HEK293T (cell line): ENCODE data around the gene PRDM16.

Source experiments
- CTCF ChIA-PET: fragments of 350-600 bp; formaldehyde crosslinking; extraction: SDS; loops from one replicate; lab custom pipeline; 2021; ENCODE audit warnings: antibody characterized with exemption, inconsistent platforms; lab: Yijun Ruan, JAX
- POLR2A ChIA-PET: fragments of 350-600 bp; formaldehyde crosslinking; extraction: SDS; loops from one replicate; lab custom pipeline; 2020; ENCODE audit warnings: antibody characterized with exemption, inconsistent platforms; lab: Yijun Ruan, JAX
- DNase-seq: peaks from one replicate; pipeline ENCODE4 v3.0.0; 2012; ENCODE audit warnings: mixed read lengths; ENCODE audit errors: extremely low spot score
- ARNT ChIP-seq: fragments of 450-650 bp; IDR thresholded peaks from 2 replicates; pipeline ENCODE4 v1.6.1; 2017; ENCODE audit warnings: mild to moderate bottlenecking
- BHLHE40 ChIP-seq: fragments of 450-650 bp; IDR thresholded peaks from 2 replicates; pipeline ENCODE4 v1.6.1; 2016; ENCODE audit warnings: mild to moderate bottlenecking, moderate library complexity, borderline replicate concordance
- CTBP1 ChIP-seq: fragments of 450-650 bp; IDR thresholded peaks from 2 replicates; pipeline ENCODE4 v1.6.1; 2016; ENCODE audit warnings: borderline replicate concordance
- ELF4 ChIP-seq: fragments of 450-650 bp; IDR thresholded peaks from 2 replicates; pipeline ENCODE4 v1.6.1; 2017; ENCODE audit warnings: antibody characterized with exemption
- FOXA1 ChIP-seq: fragments of 450-650 bp; IDR thresholded peaks from 2 replicates; pipeline ENCODE4 v1.6.1; 2016; ENCODE audit warnings: mild to moderate bottlenecking
- FOXK2 ChIP-seq: fragments of 450-650 bp; IDR thresholded peaks from 2 replicates; pipeline ENCODE4 v1.6.1; 2016; ENCODE audit warnings: mild to moderate bottlenecking
- FOXM1 ChIP-seq: fragments of 450-650 bp; IDR thresholded peaks from 2 replicates; pipeline ENCODE4 v1.6.1; 2017; ENCODE audit warnings: mild to moderate bottlenecking, borderline replicate concordance
- HDGF ChIP-seq: fragments of 450-650 bp; IDR thresholded peaks from 2 replicates; pipeline ENCODE4 v1.6.1; 2017; ENCODE audit warnings: antibody characterized with exemption, borderline replicate concordance
- L3MBTL2 ChIP-seq: fragments of 450-650 bp; conservative IDR thresholded peaks from 2 replicates; pipeline ENCODE4 v1.6.1; 2016; ENCODE audit warnings: mild to moderate bottlenecking
- LEF1 ChIP-seq: fragments of 450-650 bp; IDR thresholded peaks from 2 replicates; pipeline ENCODE4 v1.6.1; 2017; ENCODE audit warnings: mild to moderate bottlenecking, borderline replicate concordance
- NFRKB ChIP-seq: fragments of 450-650 bp; IDR thresholded peaks from 2 replicates; pipeline ENCODE4 v1.6.1; 2016; ENCODE audit warnings: mild to moderate bottlenecking, moderate library complexity
- PKNOX1 ChIP-seq: fragments of 450-650 bp; IDR thresholded peaks from 2 replicates; pipeline ENCODE4 v1.6.1; 2016
- SP1 ChIP-seq: fragments of 450-650 bp; IDR thresholded peaks from 2 replicates; pipeline ENCODE4 v1.6.1; 2017
- SUZ12 ChIP-seq: fragments of 450-650 bp; IDR thresholded peaks from 2 replicates; pipeline ENCODE4 v1.6.1; 2016; ENCODE audit warnings: mild to moderate bottlenecking
- TARDBP ChIP-seq: fragments of 450-650 bp; IDR thresholded peaks from 2 replicates; pipeline ENCODE4 v1.6.1; 2016
- ZNF384 ChIP-seq: fragments of 450-650 bp; IDR thresholded peaks from 2 replicates; pipeline ENCODE4 v1.6.1; 2016

The PRDM16 gene

GRCh38 chr1:3369446-3370076 lies 300.6 kb downstream of the PRDM16 start:
- ChIA-PET CTCF (interaction anchor here (1.4 to 1.5 kb wide), 2 partner anchors 10 to 19 kb away, joined by 3 to 8 read pairs; no protein-coding TSS in a partner anchor), POLR2A (no interaction called here)
- TF ChIP-seq SP1: no peak
- DNase-seq: no peak

- TF ChIP-seq FOXM1 (no peak), NFRKB (no peak), TARDBP (no peak), BHLHE40 (no peak), LEF1 (no peak), ZNF384 (no peak), FOXK2 (no peak), ARNT (no peak), ELF4 (no peak), CTBP1 (no peak), HDGF (no peak), SP1 (no peak), PKNOX1 (no peak), FOXA1 (no peak)
- ChIA-PET POLR2A (no interaction called here), CTCF (no interaction called here)
These were observed 302.1 kb downstream of the PRDM16 start for GRCh38 chr1:3370856-3371703.

GRCh38 chr1:3372317-3372716 lies 303.3 kb downstream of the PRDM16 start:
- no peak for TF ChIP-seq HDGF
- TF ChIP-seq L3MBTL2: no peak
- TF ChIP-seq FOXA1: no peak
- no peak for TF ChIP-seq ARNT
- no peak for TF ChIP-seq PKNOX1
- TF ChIP-seq NFRKB: no peak
- no peak for TF ChIP-seq SUZ12
- no peak for TF ChIP-seq ZNF384
- no peak for TF ChIP-seq CTBP1
- TF ChIP-seq FOXK2: no peak
- TF ChIP-seq TARDBP: no peak
- TF ChIP-seq FOXM1: no peak
- TF ChIP-seq BHLHE40: no peak
- no peak for DNase-seq
- ChIA-PET POLR2A (no interaction called here), CTCF (no interaction called here)

More at GRCh38 chr1:3370856-3371703, 302.1 kb downstream of the PRDM16 start:
- DNase-seq: no peak

- TF ChIP-seq LEF1 (no peak), TARDBP (no peak), ZNF384 (no peak), ARNT (no peak), BHLHE40 (no peak), FOXK2 (no peak), SP1 (no peak), NFRKB (no peak), L3MBTL2 (no peak), ELF4 (no peak), CTBP1 (no peak)
- POLR2A ChIA-PET: no interaction called here
- CTCF ChIA-PET: interaction anchor here (0.6 kb wide), 1 partner anchor 51 kb away, joined by 3 read pairs; no protein-coding TSS in a partner anchor
- no peak for DNase-seq
These were observed 304.2 kb downstream of the PRDM16 start for GRCh38 chr1:3373175-3373574.

- ChIA-PET CTCF (no interaction called here), POLR2A (no interaction called here)
- no peak for DNase-seq
- TF ChIP-seq FOXM1 (no peak), LEF1 (no peak), BHLHE40 (no peak), ARNT (no peak), HDGF (no peak), NFRKB (no peak)
These were observed 304.9 kb downstream of the PRDM16 start for GRCh38 chr1:3373700-3374405.

GRCh38 chr1:3375245-3375644 lies 306.2 kb downstream of the PRDM16 start:
- ChIA-PET POLR2A (no interaction called here), CTCF (no interaction called here)
- no peak for DNase-seq
- TF ChIP-seq ARNT (no peak), HDGF (no peak), LEF1 (no peak), FOXA1 (no peak), FOXM1 (no peak), PKNOX1 (no peak), CTBP1 (no peak), ZNF384 (no peak), TARDBP (no peak), SP1 (no peak)
